Prostate gland (tissue), 2 donors: Measurements from ENCODE around the gene PKHD1. TPM values are rescaled to one million over a fixed set of nuclear protein-coding genes. Genes with fewer than 3 reads are reported as not detected.
"Not testable (repeated sequence)": the region's sequence is repeated elsewhere in the genome, so short reads cannot be mapped to it uniquely, and the experiment has no call there.

Experiments
- DNase-seq: peaks from one replicate; pipeline ENCODE4 v3.0.0-alpha.2; 2019; ENCODE audit warnings: low spot score
- H3K27ac ChIP-seq, 2 donors: fragments of 200-600 bp; sonication (generic); 2 replicates each; pipeline ENCODE4 v1.5.1; 2017 to 2019
- H3K27me3 ChIP-seq: fragments of 200-600 bp; sonication (generic); replicated peaks from 2 replicates; pipeline ENCODE4 v1.5.1; 2019; ENCODE audit not compliant: insufficient read depth
- H3K36me3 ChIP-seq, 2 donors: fragments of 200-600 bp; sonication (generic); 1 replicate in 1 of 2; 2 replicates in 1 of 2; pipeline versions ENCODE4 v1.5.1 to v1.8.1; 2017 to 2019
- H3K4me1 ChIP-seq: fragments of 200-600 bp; sonication (generic); replicated peaks from 2 replicates; pipeline ENCODE4 v1.5.1; 2019
- H3K4me3 ChIP-seq, 2 donors: fragments of 200-600 bp; sonication (generic); 2 replicates each; pipeline ENCODE4 v1.5.1; 2017 to 2019
- H3K9me3 ChIP-seq: fragments of 200-600 bp; sonication (generic); 2 replicates; pipeline ENCODE4 v1.5.1; 2017
- CTCF ChIP-seq, 4 experiments: fragments of 200-600 bp in 2 of 4; fragments of 450-650 bp in 2 of 4; sonication (generic) in 2 of 4; IDR thresholded peaks; 1 replicate in 3 of 4; 2 replicates in 1 of 4; pipeline ENCODE4 v1.5.1; 2016 to 2019; ENCODE audit warnings: antibody characterized with exemption in 4 of 4, mild to moderate bottlenecking in 2 of 4, moderate library complexity in 2 of 4
- POLR2A ChIP-seq: fragments of 450-650 bp; IDR thresholded peaks from one replicate; pipeline ENCODE4 v1.6.1; 2016; ENCODE audit warnings: antibody characterized with exemption, mild to moderate bottlenecking
- POLR2AphosphoS5 ChIP-seq: sonication (generic); formaldehyde crosslinking; IDR thresholded peaks from one replicate; pipeline ENCODE4 v1.6.1; 2017; ENCODE audit warnings: antibody characterized with exemption
- WGBS: methylation state at CpG from one replicate; pipeline ENCODE4 v1.1.5; 2018; 5-methylcytosine and 5-hydroxymethylcytosine counted together
- intact Hi-C: fragments of 100-400 bp; cut with DNase I; formaldehyde crosslinking; loops from one replicate; pipeline ENCODE4 v1.14.2; 2022
- total RNA-seq, 2 donors: library from RNA; depleted of rRNA; stranded (reverse); fragments of >200 nt; gene quantifications; one replicate each; pipeline ENCODE4 v1.1.0, GENCODE V29; 2016

The PKHD1 gene
- total RNA-seq, 2 donors from 2014 or later = 0.46 to 1.1 TPM

- H3K4me1 ChIP-seq = no peaks in the 10 kb centered on the region
- 80% methylated on average over 3 of the region's 3 CpGs for WGBS
These were observed 132.7 kb downstream of the PKHD1 start for GRCh38 chr6:51954681-51955080.

GRCh38 chr6:51953246-51953645 is 134.2 kb downstream of the PKHD1 start:
- TF ChIP-seq POLR2AphosphoS5 (no peak), CTCF (IDR thresholded peaks at IDR 0.05) (no peak), POLR2A (no peak)
- DNase-seq = no peak
- Histone ChIP-seq H3K9me3 (no peaks in the 10 kb centered on the region), H3K27me3 (no peaks in the 10 kb centered on the region), H3K27ac (no peak overlapping the region), H3K4me1 (no peaks in the 10 kb centered on the region), H3K36me3 (no peaks in the 10 kb centered on the region), H3K4me3 (no peak overlapping the region)
- intact Hi-C loops = loop anchor here (10.0 kb wide), 2 partner anchors 62 to 98 kb away; no protein-coding TSS in a partner anchor

More at GRCh38 chr6:51954681-51955080, 132.7 kb downstream of the PKHD1 start:
- intact Hi-C loops = loop anchor here (10.0 kb wide), 2 partner anchors 60 to 100 kb away; no protein-coding TSS in a partner anchor
- Histone ChIP-seq H3K36me3 (no peaks in the 10 kb centered on the region), H3K27ac (no peak overlapping the region), H3K27me3 (no peaks in the 10 kb centered on the region), H3K4me3 (no peak overlapping the region), H3K9me3 (no peaks in the 10 kb centered on the region)
- no peak for TF ChIP-seq POLR2AphosphoS5
- TF ChIP-seq POLR2A = no peak
- TF ChIP-seq CTCF (IDR thresholded peaks at IDR 0.05) = no peak
- DNase-seq = no peak

- Histone ChIP-seq H3K27ac (no peak overlapping the region), H3K36me3 (no peaks in the 10 kb centered on the region), H3K27me3 (no peaks in the 10 kb centered on the region), H3K9me3 (no peaks in the 10 kb centered on the region), H3K4me1 (no peaks in the 10 kb centered on the region), H3K4me3 (no peak overlapping the region)
- intact Hi-C loops = loop anchor here (10.0 kb wide), 2 partner anchors 63 to 97 kb away; no protein-coding TSS in a partner anchor
- TF ChIP-seq CTCF (IDR thresholded peaks at IDR 0.05) (no peak), POLR2AphosphoS5 (no peak), POLR2A (no peak)
- DNase-seq = no peak
These were observed 135.5 kb downstream of the PKHD1 start for GRCh38 chr6:51951924-51952323.

GRCh38 chr6:51949526-51949925 is 137.9 kb downstream of the PKHD1 start:
- no peaks in the 10 kb centered on the region for H3K36me3 ChIP-seq
- no peak for TF ChIP-seq CTCF (IDR thresholded peaks at IDR 0.05)
- H3K27ac ChIP-seq = no peak overlapping the region
- WGBS = 70% methylated on average over 5 of the region's 5 CpGs
- H3K4me1 ChIP-seq = no peaks in the 10 kb centered on the region
- no peak for DNase-seq
- intact Hi-C loops = no loop called here
- no peak overlapping the region for H3K4me3 ChIP-seq
- H3K9me3 ChIP-seq = no peaks in the 10 kb centered on the region
- no peaks in the 10 kb centered on the region for H3K27me3 ChIP-seq

- H3K4me3 ChIP-seq, intact Hi-C loops, H3K4me1 ChIP-seq, H3K9me3 ChIP-seq, H3K27me3 ChIP-seq, H3K36me3 ChIP-seq, H3K27ac ChIP-seq, DNase-seq: not testable (repeated sequence)
- 58% methylated on average over 2 of the region's 2 CpGs for WGBS
These were observed 147.7 kb downstream of the PKHD1 start for GRCh38 chr6:51939695-51940094.
